Hepatocyte (in vitro differentiated cells): Measurements from ENCODE around the gene ZEB1. TPM values are rescaled to one million over a fixed set of nuclear protein-coding genes. Genes with fewer than 3 reads are reported as not detected.

Experiments used
- DNase-seq: peaks from one replicate; pipeline ENCODE4 v3.0.0-alpha.2; 2016; ENCODE audit warnings: low spot score
- H2AFZ ChIP-seq: fragments of 200-600 bp; sonication (generic); 2 replicates; pipeline ENCODE4 v1.6.0; 2016; ENCODE audit warnings: antibody characterized with exemption, mild to moderate bottlenecking
- H3K27ac ChIP-seq: fragments of 200-600 bp; sonication (generic); 2 replicates; pipeline ENCODE4 v1.5.1; 2016; ENCODE audit warnings: mild to moderate bottlenecking
- H3K27me3 ChIP-seq: fragments of 200-600 bp; sonication (generic); 2 replicates; pipeline ENCODE4 v1.6.1; 2016
- H3K36me3 ChIP-seq: fragments of 200-600 bp; sonication (generic); replicated peaks from 2 replicates; pipeline ENCODE4 v1.5.1; 2016; ENCODE audit warnings: low read depth; ENCODE audit not compliant: insufficient read depth
- H3K4me1 ChIP-seq: fragments of 200-600 bp; sonication (generic); 2 replicates; pipeline ENCODE4 v1.5.1; 2016; ENCODE audit warnings: mild to moderate bottlenecking, moderate library complexity; ENCODE audit not compliant: insufficient read depth
- H3K4me2 ChIP-seq: fragments of 200-600 bp; sonication (generic); 2 replicates; pipeline ENCODE4 v1.6.0; 2016
- H3K4me3 ChIP-seq: fragments of 200-600 bp; sonication (generic); 2 replicates; pipeline ENCODE4 v1.5.1; 2016; ENCODE audit warnings: mild to moderate bottlenecking
- H3K79me2 ChIP-seq: fragments of 200-600 bp; sonication (generic); 2 replicates; pipeline ENCODE4 v1.6.0; 2017; ENCODE audit warnings: mild to moderate bottlenecking
- H3K9me2 ChIP-seq: fragments of 200-600 bp; sonication (generic); replicated peaks from 2 replicates; pipeline ENCODE4 v1.6.0; 2017; ENCODE audit warnings: mild to moderate bottlenecking; ENCODE audit not compliant: insufficient read depth
- H3K9me3 ChIP-seq: fragments of 200-600 bp; sonication (generic); 2 replicates; pipeline ENCODE4 v1.5.1; 2016; ENCODE audit warnings: low read depth, mild to moderate bottlenecking
- H4K20me1 ChIP-seq: fragments of 200-600 bp; sonication (generic); 2 replicates; pipeline ENCODE4 v1.6.0; 2016; ENCODE audit warnings: mild to moderate bottlenecking; ENCODE audit not compliant: insufficient read depth, poor library complexity, severe bottlenecking
- EZH2 ChIP-seq: fragments of 200-600 bp; sonication (generic); IDR thresholded peaks from 2 replicates; pipeline ENCODE4 v1.6.1; 2016; ENCODE audit warnings: antibody characterized with exemption, mild to moderate bottlenecking, borderline replicate concordance
- EZH2phosphoT487 ChIP-seq: fragments of 200-600 bp; sonication (generic); IDR thresholded peaks from one replicate; pipeline ENCODE4 v1.6.1; 2018; ENCODE audit warnings: antibody characterized with exemption, mild to moderate bottlenecking, low read depth, moderate library complexity; ENCODE audit not compliant: unreplicated experiment, severe bottlenecking
- WGBS: methylation state at CpG from one replicate; pipeline ENCODE4 v1.1.6; 2016; ENCODE audit warnings: low lambda C conversion rate; ENCODE audit errors: missing lambda C conversion rate; 5-methylcytosine and 5-hydroxymethylcytosine counted together
- polyA plus RNA-seq: library from polyadenylated mRNA; unstranded; fragments of >200 nt; fragmentation: Nextera tagmentation; extraction: Ambion mirVana; gene quantifications from 2 replicates; pipeline ENCODE4 v1.2.1, GENCODE V29; 2016
- total RNA-seq: library from RNA; depleted of rRNA; stranded (reverse); fragments of >200 nt; gene quantifications from 2 replicates; pipeline ENCODE4 v1.2.3, GENCODE V29; 2014
- TF ChIP-seq, protein P1 (sequence below): fragments of 200-600 bp; sonication (generic); IDR thresholded peaks from 2 replicates; pipeline ENCODE4 v1.5.1; 2016; ENCODE audit warnings: antibody characterized with exemption, mild to moderate bottlenecking; ENCODE audit not compliant: poor library complexity

ZEB1 gene
- total and polyA plus RNA-seq, 2 experiments from 2014 or later, result 13.6 to 14.3 TPM

DNA sequence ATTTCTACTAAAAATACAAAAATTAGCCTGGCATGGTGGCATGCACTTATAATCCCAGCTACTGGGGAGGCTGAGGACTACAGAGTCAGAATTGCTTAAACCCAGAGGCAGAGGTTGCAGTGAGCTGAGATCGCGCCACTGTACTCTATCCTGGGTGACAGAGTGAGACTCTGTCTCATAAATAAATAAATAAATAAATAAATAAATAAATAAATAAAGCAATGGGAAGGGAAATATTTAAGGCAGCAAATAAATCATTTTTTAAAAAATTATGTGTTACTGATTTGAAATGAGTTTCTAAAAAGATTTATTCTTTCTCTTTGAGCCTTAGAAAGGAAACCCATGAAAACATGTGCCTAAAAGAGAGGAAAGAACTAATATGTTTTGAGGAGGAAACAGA is 45.2 kb upstream of the ZEB1 start:
- TF ChIP-seq EZH2phosphoT487, result no peak
- TF ChIP-seq, protein P1, sequence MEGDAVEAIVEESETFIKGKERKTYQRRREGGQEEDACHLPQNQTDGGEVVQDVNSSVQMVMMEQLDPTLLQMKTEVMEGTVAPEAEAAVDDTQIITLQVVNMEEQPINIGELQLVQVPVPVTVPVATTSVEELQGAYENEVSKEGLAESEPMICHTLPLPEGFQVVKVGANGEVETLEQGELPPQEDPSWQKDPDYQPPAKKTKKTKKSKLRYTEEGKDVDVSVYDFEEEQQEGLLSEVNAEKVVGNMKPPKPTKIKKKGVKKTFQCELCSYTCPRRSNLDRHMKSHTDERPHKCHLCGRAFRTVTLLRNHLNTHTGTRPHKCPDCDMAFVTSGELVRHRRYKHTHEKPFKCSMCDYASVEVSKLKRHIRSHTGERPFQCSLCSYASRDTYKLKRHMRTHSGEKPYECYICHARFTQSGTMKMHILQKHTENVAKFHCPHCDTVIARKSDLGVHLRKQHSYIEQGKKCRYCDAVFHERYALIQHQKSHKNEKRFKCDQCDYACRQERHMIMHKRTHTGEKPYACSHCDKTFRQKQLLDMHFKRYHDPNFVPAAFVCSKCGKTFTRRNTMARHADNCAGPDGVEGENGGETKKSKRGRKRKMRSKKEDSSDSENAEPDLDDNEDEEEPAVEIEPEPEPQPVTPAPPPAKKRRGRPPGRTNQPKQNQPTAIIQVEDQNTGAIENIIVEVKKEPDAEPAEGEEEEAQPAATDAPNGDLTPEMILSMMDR, result no peak
- no peak overlapping the region for H3K4me3 ChIP-seq
- H4K20me1 ChIP-seq, result no peaks in the 10 kb centered on the region
- H3K79me2 ChIP-seq, result no peaks in the 10 kb centered on the region
- no peak overlapping the region for H3K4me2 ChIP-seq
- no peaks in the 10 kb centered on the region for H3K36me3 ChIP-seq
- H2AFZ ChIP-seq, result no peak overlapping the region
- no peaks in the 10 kb centered on the region for H3K9me2 ChIP-seq
- H3K4me1 ChIP-seq, result no peaks in the 10 kb centered on the region
- 96% methylated on average over 2 of the region's 2 CpGs for WGBS
- no peaks in the 10 kb centered on the region for H3K27me3 ChIP-seq
- no peak overlapping the region for H3K27ac ChIP-seq
- no peaks in the 10 kb centered on the region for H3K9me3 ChIP-seq
- DNase-seq, result no peak

DNA sequence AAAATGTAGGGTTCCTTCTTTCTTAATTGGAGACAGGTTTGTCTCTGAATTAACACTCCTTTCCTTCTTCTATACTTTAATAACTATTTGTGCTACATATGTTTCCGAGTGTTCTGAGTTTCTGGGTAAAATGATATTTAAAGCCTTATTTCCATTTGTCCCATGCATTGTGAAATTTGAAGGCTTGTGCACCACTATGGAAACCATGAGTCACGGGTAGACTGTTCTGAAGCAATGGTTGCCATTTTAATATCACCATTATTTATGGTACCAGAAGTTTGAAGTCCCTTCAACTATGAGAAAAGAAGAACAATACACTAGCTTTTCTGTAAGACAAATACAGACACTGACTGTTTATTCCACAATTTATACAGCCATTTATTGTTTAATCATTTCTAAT is 44.7 kb upstream of the ZEB1 start:
- Histone ChIP-seq H3K36me3 (no peaks in the 10 kb centered on the region), H3K4me3 (no peak overlapping the region), H3K4me2 (no peak overlapping the region), H3K27ac (no peak overlapping the region), H3K9me3 (no peaks in the 10 kb centered on the region), H3K9me2 (no peaks in the 10 kb centered on the region), H3K4me1 (no peaks in the 10 kb centered on the region), H3K79me2 (no peaks in the 10 kb centered on the region), H3K27me3 (no peaks in the 10 kb centered on the region), H2AFZ (no peak overlapping the region), H4K20me1 (no peaks in the 10 kb centered on the region)
- WGBS, result 98% methylated on average over 2 of the region's 2 CpGs
- TF ChIP-seq EZH2 (no peak), EZH2phosphoT487 (no peak)
- TF ChIP-seq, protein P1, result no peak
- DNase-seq, result no peak

DNA sequence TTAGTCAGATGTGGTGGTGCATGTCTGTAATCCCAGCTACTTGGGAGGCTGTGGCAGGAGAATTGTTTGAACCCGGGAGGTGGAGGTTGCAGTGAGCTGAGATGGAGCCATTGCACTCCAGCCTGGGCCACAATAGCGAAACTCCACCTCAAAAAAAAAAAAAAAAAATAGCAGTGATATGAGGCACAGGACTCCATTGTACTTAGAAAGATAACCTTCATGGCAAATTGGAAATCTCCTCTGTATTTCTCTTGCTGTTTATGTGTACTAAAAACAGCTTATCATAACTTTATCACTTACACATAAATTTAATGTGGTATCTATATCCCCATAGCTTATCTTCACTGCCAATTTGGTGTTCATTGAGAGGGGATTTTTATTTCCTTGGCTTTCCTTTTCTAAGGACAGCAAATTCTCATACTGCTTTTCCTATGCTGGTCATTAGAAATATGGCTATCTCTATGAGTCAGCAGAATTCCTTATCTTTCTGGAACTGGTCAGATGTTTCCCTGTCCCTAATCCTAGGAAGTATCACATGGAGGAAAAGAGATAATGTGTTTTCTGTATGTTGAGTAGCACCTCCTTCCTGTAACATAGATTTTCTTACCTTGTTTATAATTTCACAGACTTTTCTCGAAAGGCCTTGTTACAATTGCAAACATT is 40.6 kb upstream of the ZEB1 start:
- WGBS, result 93% methylated on average over 3 of the region's 3 CpGs
- H2AFZ ChIP-seq, result no peak overlapping the region

More for the DNA sequence above, 40.6 kb upstream of the ZEB1 start:
- no peaks in the 10 kb centered on the region for H3K79me2 ChIP-seq
- no peaks in the 10 kb centered on the region for H4K20me1 ChIP-seq
- no peaks in the 10 kb centered on the region for H3K9me2 ChIP-seq
- no peak overlapping the region for H3K27ac ChIP-seq
- no peaks in the 10 kb centered on the region for H3K27me3 ChIP-seq
- H3K4me2 ChIP-seq, result no peak overlapping the region
- TF ChIP-seq EZH2 (no peak), EZH2phosphoT487 (no peak)
- TF ChIP-seq, protein P1, result no peak
- no peaks in the 10 kb centered on the region for H3K36me3 ChIP-seq
- DNase-seq, result no peak
- no peak overlapping the region for H3K4me3 ChIP-seq
- no peaks in the 10 kb centered on the region for H3K9me3 ChIP-seq
- H3K4me1 ChIP-seq, result no peaks in the 10 kb centered on the region
